Right hindlimb (tissue), 1 donor: ENCODE data around the gene SLC30A10.
"Not testable (repeated sequence)": the region's sequence is repeated elsewhere in the genome, so short reads cannot be mapped to it uniquely, and the experiment has no call there.

Experiments
- DNase-seq: peaks from one replicate; pipeline ENCODE4 v3.0.0-alpha.2; 2018

SLC30A10 gene

GRCh38 chr1:219888667-219889066 is 39.7 kb downstream of the SLC30A10 start:
- DNase-seq: not testable (repeated sequence)

GRCh38 chr1:219885680-219886079 is 42.7 kb downstream of the SLC30A10 start:
- DNase-seq: no peak

DNA sequence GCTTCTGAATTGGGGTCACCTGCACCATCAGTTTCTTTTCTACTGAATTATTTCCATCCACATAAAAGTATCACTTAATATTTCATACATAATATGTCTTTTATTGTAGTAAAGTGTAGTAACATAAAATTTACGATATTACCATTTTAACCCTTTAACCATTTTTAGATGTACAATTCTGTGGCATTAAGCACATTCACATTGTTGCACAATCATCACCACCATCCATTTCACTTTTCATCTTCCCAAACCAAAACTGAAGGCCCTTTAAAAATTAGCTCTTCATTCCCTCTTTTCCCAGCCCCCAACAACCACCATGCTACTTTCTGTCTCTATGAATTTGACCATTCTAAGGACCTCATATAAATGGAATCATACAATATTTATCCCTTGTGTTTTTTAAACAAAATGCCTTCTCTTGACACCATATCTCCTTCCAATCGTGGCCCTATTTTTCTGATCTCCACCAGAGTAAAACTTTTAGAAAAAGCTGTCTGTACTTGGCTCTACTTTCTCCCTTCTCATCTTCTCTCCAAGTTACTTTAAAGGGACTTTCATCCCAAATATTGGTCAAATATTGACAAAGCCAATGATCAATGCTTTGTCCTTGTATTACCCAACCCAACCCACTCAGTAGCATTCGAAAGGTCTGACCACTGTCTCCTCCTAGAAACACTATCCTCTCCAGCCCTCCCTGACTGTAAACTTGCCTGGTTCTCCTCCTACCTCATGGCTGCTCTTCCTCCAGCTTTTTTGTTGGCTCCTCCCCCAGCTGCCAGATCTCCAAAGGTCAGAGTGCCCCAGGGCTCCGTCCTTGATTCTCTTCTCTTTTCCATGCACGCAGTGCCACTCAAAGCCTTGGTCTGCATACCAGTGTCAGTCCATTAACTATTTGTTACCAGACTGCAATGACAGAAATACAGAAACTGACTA is 44.7 kb downstream of the SLC30A10 start:
- no peak for DNase-seq

GRCh38 chr1:219882755-219883154 is 45.6 kb downstream of the SLC30A10 start:
- no peak for DNase-seq

DNA sequence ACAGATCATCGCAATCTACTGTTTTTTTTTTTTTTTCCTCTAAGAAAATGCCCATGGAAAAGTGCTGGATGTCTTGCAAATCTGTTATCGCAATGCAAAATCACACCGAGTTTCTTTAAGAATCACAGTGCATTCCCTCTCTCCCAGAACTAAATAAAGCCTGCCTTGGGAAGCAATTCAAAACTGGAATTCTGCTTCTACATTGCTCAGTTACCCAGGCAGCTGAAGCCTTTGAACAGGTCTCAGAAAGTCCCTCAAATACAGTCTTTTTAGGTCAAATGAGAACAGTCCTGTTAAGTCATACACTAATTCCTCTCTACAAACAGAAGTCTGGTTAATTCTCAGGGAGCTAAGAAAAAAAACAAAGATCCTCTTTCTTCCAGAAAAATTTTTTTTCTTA is 46.3 kb downstream of the SLC30A10 start:
- DNase-seq: no peak

DNA sequence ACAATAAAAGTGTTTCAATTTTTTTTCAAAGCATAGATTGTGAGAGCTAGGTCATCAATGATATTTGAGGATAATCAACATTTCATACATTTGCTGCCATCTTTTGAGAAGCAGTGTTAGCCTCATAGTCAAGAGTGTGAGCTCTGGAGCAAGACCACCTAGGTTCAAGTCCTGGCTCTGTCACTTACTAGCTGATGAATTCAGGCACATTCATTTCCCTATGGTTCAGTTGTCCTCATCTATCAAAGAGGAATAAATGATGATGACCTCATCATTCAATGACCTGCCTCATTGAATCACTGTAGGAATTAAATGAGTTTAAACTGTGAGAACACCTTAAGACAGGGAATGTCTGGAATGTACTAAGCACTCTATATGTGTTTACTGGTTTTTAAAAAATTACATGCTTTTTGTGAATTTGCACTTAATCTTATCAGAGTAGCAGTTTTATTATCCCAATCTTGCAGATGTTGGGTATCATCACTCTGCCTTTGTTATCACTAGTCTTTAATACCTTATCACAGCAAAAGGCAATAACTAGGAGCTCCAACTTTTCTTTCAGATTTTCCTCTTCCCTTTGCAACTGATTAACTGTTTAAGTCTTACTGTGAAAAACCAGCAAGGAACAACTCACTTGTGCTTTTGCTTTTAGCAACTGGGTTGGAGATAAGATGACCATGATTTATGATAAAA is 47.4 kb downstream of the SLC30A10 start:
- DNase-seq: no peak

DNA sequence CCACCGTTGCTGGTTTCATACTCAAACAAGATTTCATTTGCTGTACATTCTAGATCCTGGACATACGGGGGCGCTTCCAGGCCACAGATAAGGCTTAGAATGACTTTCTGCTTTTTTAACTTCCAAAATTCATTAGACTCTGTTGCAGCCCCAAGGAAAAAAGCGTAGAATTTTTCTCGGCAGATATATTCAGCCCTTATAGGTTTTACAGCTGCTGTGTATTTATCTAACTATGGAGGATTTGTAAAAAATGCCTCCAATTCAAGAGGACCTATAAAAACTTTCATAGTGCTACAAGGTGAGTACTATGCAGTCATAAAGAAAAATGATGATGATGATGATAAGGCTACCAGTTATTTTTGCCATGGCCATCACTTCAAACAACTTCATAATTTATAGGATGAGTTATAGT is 51.6 kb downstream of the SLC30A10 start:
- DNase-seq: no peak

- DNase-seq: no peak
Measured at GRCh38 chr1:219875860-219876259, 52.5 kb downstream of the SLC30A10 start.

DNA sequence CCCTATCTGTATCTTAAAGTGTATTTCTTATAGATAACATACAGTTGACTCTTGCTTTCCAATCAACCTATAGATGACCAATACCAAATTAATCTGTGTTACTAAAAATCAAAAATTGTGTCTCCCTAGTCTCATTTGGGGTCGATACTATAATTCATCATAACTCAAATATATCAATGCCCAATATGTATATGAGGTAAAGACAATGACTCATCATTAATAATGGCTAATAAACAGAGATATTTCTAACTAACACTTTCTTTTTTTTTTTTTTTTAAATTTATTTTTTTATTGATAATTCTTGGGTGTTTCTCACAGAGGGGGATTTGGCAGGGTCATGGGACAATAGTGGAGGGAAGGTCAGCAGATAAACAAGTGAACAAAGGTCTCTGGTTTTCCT is 55.8 kb downstream of the SLC30A10 start:
- not testable (repeated sequence) for DNase-seq

DNA sequence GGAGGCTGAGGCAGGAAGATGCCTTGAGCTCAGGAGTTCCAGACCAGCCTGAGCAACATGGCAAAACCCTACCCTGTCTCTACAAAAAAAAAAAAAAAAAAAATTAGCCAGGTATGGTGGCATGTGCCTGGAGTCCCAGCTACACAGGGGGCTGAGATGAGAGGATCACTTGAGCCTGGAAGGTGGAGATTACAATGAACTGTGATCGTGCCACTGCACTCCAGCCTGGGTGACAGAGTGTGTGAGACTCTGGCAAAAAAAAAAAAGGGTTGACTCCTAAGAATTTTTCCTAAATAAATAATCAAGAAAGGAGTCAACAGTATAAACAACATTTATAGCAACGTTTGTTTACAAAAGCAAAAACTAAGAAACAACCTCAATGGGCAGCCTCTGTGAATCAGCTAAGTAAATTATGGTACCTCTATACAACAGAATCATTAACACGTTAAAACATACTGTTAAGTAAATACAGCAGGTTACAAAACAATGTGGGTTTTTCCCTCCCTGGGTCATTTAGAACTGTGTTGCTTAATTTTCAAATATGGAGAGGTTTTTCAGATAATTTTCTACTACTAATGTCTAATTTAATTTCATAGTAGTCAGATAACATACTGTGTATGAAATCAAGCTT is 56.8 kb downstream of the SLC30A10 start:
- DNase-seq: no peak

GRCh38 chr1:219868615-219869014 is 59.7 kb downstream of the SLC30A10 start:
- DNase-seq: not testable (repeated sequence)
